Left renal pelvis (tissue), 4 donors: Measurements from ENCODE around the gene HM13. TPM values are rescaled to one million over a fixed set of nuclear protein-coding genes. Genes with fewer than 3 reads are reported as not detected.
A peak's percentile ranks its signal among the peaks of the same experiment; 100 is the strongest.
"Not testable (repeated sequence)": the region's sequence is repeated elsewhere in the genome, so short reads cannot be mapped to it uniquely, and the experiment has no call there.

Experiments
- DNase-seq, 4 donors: peaks; one replicate each; pipeline ENCODE4 v3.0.0-alpha.2; 2013; ENCODE audit warnings: low read depth in 4 of 4, low spot score in 3 of 4
- polyA plus RNA-seq, 4 donors: library from polyadenylated mRNA; unstranded; fragments of 120-200 nt; gene quantifications; one replicate each; pipeline ENCODE4 v1.2.1, GENCODE V29; 2013; ENCODE audit not compliant: insufficient read length in 4 of 4

Gene HM13
- polyA plus RNA-seq: 100 to 1,000 TPM; 112 to 154 (median 134) TPM

GRCh38 chr20:31514154-31515071 lies at the start of gene HM13:
HM13 (plus strand) TSS chr20:31514442; CDS start chr20:31514552, 110 bp downstream.
- DNase-seq: peak; percentile 84 to 88 (median 85)

GRCh38 chr20:31470946-31471345 lies 43.3 kb upstream of the HM13 start:
- not testable (repeated sequence) for DNase-seq

- DNase-seq: no peak
These were observed 41.6 kb upstream of the HM13 start for GRCh38 chr20:31472395-31473330.

- no peak for DNase-seq
These were observed 40.7 kb upstream of the HM13 start for GRCh38 chr20:31473331-31474096.

GRCh38 chr20:31474097-31474436 lies 40.2 kb upstream of the HM13 start:
- DNase-seq: no peak

- DNase-seq: no peak
These were observed 39.3 kb upstream of the HM13 start, which contains the start of the genes DEFB124 and REM1 for GRCh38 chr20:31474758-31475427. DEFB124 (minus strand) TSS chr20:31475127; CDS start chr20:31473013, 2,114 bp downstream. REM1 (plus strand) TSS chr20:31475288; CDS start chr20:31476446, 1,158 bp downstream.

- no peak for DNase-seq
These were observed 38.6 kb upstream of the HM13 start for GRCh38 chr20:31475472-31476293.

GRCh38 chr20:31476294-31476585 lies 38.0 kb upstream of the HM13 start:
- DNase-seq: no peak

- DNase-seq: no peak
These were observed 37.5 kb upstream of the HM13 start for GRCh38 chr20:31476643-31477215.

GRCh38 chr20:31484001-31484400 lies 30.2 kb upstream of the HM13 start:
- no peak for DNase-seq

- DNase-seq: peak in 2 of 4 donors; percentile 41 to 58
These were observed 28.5 kb upstream of the HM13 start for GRCh38 chr20:31485450-31486339.

- no peak for DNase-seq
These were observed 26.1 kb upstream of the HM13 start for GRCh38 chr20:31488115-31488514.

GRCh38 chr20:31489152-31489551 lies 25.1 kb upstream of the HM13 start:
- DNase-seq: no peak

GRCh38 chr20:31490752-31491151 lies 23.5 kb upstream of the HM13 start:
- DNase-seq: no peak

GRCh38 chr20:31494131-31494530 lies 20.1 kb upstream of the HM13 start:
- no peak for DNase-seq

- no peak for DNase-seq
These were observed 17.4 kb upstream of the HM13 start for GRCh38 chr20:31496761-31497295.

GRCh38 chr20:31497838-31498540 lies 16.3 kb upstream of the HM13 start:
- DNase-seq: no peak
